ENCODE data around the gene HDAC4.

DNA sequence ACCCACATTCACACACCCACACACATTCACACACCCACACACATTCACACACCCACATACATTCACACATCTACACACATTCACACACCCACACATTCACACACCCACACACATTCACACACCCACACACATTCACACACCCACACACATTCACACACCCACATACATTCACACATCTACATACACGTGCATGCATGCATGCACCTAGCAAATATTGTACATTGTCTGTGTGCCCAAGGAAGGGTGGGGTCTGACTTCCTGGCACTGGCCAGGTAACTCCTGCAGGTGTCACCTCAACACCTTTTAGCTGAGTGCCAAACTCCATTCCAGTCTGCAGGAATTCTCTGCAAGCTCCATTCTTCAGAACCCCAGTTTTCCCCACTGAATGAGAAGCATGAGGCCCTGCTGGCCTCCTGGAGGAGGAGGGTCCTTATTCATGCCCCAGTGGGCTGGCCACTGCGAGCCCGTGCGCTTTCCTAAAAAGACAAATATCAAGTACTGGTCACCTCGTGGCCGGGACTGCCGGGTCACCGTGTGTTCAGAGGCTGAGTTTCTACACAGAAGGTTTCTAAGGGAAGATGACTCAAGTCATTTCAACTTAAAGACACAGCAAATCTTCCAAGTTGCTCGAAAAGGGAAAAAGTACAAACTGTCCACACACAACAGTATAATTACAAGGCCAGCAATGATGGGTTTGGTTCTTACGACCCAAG lies 131.5 kb downstream of the HDAC4 start:
- TF ChIP-seq ZNF121 (CRISPR knock-in tag; IDR thresholded peaks at IDR 0.05), result no peak
- no peak for TF ChIP-seq ZNF423 (CRISPR knock-in tag; IDR thresholded peaks at IDR 0.05)
- TF ChIP-seq, protein P1, sequence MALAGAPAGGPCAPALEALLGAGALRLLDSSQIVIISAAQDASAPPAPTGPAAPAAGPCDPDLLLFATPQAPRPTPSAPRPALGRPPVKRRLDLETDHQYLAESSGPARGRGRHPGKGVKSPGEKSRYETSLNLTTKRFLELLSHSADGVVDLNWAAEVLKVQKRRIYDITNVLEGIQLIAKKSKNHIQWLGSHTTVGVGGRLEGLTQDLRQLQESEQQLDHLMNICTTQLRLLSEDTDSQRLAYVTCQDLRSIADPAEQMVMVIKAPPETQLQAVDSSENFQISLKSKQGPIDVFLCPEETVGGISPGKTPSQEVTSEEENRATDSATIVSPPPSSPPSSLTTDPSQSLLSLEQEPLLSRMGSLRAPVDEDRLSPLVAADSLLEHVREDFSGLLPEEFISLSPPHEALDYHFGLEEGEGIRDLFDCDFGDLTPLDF (CRISPR knock-in tag; IDR thresholded peaks at IDR 0.05), result no peak
- no peak for TF ChIP-seq KAT7 (CRISPR knock-in tag; IDR thresholded peaks at IDR 0.05; ENCODE audit: borderline replicate concordance)
- TF ChIP-seq RELA (CRISPR knock-in tag; IDR thresholded peaks at IDR 0.05; ENCODE audit: borderline replicate concordance), result no peak

All from WTC11 (cell line).